Islet of Langerhans (tissue), 1 donor: ENCODE results near the gene ETV1.

Experiments
- FAIRE-seq: peaks from one replicate; lab custom pipeline; 2011; peaks lifted over from hg19 to GRCh38; lab: Jason Lieb, UNC

ETV1 gene

GRCh38 chr7:13986208-13986607 is 3.3 kb downstream of the ETV1 start:
- no peak for FAIRE-seq

GRCh38 chr7:13984831-13985685 is 4.4 kb downstream of the ETV1 start:
- FAIRE-seq, result peak; percentile 72

DNA sequence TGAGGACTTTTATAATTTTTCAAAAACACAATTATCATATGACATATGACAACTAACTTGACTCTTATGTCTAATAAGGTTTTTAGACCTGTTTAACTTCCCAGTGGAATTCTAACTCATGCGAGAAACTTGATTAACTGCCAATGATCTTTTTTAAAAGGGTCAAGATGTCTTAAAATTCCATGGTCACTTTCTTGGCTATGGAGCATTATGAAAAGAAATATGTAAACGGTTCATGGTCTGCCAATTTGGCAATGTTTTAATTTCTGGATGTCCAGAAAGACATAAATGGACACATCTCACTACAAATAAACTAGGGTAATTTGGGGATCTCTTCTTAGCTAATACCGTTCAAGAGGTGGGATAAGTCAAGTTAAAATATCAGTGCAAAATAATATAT is 5.4 kb downstream of the ETV1 start:
- peak; percentile 85 for FAIRE-seq

DNA sequence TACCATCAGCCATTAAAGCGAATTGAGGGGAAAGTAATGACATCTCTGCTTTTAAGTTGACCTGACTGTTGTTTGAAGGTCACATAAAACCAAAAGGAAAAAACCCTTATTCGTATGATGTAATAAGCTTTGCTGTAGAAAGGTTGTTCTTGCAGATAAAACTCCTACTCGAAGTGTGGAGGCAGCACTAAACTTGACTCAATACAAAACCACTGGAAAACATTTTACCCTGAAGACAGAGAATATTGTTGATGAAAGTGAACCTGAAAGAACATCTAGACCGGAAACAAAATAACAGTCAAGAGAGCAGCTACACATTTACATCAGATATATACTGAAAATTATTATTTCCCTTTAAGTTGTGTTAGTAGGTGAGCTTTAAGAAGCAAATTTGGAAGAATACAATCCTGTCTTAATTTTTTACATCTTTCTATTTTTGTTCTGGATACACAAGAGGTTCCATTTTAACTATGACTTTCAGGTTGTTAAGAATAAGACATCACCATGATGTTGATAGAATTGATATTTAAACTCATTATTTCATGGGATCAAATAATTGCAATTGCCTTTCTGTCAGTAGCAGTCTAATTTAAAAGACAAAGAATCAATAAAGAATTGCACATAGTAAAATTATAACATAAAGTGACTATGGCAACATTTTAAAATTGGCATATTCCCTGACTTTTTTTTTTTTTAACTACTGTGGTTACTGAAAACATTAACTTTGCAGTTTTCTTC is 6.4 kb downstream of the ETV1 start:
- peak; percentile 81 for FAIRE-seq

DNA sequence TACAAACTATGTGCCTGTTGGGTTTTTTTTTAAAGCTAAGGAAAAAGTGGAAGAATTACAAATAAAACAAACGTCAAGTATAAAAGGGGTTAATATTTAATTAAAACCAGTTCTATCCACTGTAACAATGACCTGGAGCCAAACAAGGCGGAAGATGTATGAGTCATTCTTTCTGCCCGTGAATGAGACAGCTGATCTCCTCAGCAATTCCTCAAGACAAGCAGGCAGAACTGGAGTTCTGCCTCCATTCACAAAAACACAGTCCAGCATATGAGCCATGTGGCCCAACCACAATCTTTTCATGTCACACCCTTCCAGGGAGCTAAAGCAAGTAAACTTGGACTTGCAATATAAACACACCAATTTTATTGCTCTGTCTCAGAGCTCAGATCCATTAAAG is 8.4 kb downstream of the ETV1 start:
- FAIRE-seq, result no peak

DNA sequence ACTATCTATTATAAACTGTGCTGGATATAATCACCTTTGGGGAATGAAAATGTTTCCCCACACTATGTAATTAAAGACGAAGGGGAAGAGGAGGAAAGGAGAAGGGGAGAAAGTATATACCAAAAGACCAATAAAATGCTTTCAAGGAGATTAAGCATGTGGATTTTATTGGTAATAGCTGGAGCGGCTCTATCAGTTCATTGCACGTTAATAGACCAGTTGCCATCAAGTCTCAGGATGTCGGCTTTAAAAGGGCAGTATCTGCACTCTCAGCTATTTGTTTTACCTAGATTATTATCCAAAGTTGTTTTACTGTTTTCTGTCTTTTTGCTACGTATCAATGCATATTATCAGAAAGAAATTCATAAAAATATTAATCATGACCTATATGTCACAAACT is 9.0 kb downstream of the ETV1 start:
- FAIRE-seq, result no peak

DNA sequence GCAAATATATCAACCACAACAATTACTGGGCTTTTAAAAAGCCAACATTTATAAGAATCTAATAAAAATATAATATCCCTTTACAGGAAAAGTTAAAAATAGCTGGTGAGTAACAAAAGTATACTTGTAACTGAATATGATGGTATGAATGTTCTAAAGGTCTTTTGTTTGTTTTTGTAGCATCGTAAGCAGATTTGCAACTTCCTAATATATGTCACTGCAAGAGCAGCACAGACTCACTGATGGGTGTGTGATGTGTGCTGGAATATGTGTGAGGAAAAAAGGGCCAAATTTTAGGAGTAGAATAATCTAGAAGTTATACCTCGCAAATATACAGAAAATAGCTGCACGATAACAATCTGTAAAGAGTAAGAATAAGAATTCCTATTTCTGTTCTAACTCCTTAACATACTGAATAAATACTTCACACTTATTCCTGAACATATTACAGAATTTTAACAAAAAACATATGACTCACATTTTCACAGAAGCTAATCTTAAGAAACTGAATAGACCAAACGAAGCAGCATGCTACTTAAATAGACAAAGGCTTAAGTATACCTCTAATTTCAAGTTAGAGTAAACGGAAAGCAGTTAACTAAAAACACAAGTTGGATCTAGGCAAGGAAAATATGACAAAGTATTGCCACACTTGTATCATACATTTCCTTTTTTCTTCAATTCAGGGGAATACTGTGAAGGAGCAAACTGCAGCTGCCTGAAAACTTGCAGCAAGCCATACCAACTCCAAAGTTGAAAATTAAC is 9.6 kb downstream of the ETV1 start:
- peak; percentile 55 for FAIRE-seq

- FAIRE-seq, result no peak
These were observed 12.9 kb downstream of the ETV1 start for GRCh38 chr7:13976594-13976993.

- FAIRE-seq, result no peak
These were observed 24.4 kb downstream of the ETV1 start for GRCh38 chr7:13965077-13965476.

DNA sequence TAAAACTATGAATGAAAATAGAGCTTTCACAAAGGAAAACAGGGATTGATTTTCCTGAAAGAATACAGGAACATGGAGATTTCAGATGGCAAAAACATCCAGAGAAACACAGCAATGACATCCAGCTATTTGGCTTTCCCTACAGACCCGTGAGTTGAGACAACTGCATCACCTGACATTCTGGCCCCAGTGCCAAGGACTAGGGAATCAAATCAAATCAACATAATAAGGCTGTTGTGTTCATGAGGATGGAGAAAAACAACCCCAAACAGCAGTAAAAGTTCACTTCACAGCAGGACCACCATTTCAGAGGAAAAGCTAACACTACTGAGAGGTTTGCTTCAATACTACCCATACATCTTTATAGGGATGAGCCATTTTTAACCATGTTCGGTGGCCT is 25.5 kb downstream of the ETV1 start:
- FAIRE-seq, result no peak

DNA sequence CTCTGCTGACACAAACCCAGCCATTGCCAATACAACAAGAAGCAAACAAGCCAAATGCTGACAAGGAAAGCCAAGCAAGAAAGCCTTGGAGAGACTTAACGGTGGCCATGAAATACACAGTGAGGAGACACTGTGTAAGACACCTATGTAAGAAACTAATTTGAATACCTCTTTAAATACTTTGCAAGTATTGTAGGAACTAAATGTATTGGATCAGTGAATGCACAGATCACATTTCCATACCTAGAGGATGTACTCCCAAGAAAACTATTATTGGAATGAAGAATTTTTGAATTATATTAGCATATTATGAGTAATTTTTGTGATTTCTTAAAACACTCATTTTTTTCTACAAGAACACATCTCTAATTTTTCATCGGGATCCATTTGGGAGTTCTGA is 34.0 kb downstream of the ETV1 start:
- no peak for FAIRE-seq

- no peak for FAIRE-seq
These were observed 36.1 kb downstream of the ETV1 start for GRCh38 chr7:13953368-13953767.

GRCh38 chr7:13952921-13953320 is 36.5 kb downstream of the ETV1 start:
- no peak for FAIRE-seq

DNA sequence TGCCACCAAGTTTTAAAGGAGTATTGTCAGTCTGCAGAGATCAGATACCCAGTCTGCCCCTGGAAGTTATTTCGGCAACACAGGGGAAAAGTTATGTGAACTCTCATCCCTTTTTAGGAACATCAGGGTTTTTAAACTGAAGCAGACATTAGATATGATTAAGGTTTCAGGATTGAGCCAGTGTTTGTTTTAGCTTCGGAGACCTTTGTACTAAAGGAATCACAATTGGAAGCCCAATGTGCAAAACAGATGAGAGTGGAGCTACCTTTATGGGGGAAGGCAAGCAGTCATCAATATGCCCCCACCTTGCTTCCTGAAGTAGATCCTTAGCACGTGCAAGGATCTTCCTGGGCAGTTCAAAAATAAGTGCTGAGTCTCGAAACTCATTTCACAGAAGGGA is 39.5 kb downstream of the ETV1 start:
- FAIRE-seq, result no peak

GRCh38 chr7:13949445-13949844 is 40.0 kb downstream of the ETV1 start:
- peak; percentile 33 for FAIRE-seq

GRCh38 chr7:13948019-13948801 is 41.3 kb downstream of the ETV1 start:
- no peak for FAIRE-seq

DNA sequence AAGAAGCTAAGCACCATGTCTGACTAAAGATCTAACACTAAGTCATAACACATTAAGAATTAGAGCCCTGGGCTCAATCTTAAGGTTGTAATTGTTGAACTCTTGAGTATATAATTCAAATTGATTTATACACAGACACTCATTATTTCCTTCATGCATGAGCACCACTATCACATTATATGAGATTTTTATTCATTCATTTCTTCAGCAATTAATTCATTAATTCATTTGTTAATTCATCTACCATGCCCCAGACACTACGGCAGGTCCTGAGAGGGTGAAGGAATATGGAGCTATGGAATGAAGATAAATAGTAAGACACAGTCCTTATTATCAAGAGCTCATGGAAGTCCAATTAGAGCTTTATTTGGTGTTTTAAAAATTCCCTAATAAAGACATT is 41.9 kb downstream of the ETV1 start:
- FAIRE-seq, result peak; percentile 13

- FAIRE-seq, result no peak
These were observed 43.3 kb downstream of the ETV1 start for GRCh38 chr7:13946181-13946580.

DNA sequence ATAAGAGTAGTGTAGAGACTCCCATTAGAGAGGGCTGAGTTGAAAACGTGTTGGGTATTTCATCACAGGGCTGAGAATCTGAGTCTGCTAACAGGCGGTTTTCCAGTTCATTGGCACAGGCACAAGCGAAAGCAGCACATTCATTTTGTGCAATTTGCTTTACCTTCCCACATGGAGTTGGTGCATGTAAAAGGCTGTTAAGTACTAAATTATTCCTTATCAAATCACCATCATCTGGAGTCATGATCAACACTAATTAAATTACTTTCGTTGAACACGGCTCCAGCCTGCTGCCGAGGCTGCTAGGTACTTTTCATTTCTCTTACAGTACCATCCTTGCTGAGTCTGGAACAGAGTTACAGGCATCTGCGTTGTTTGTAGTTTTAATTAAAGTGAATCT is 43.8 kb downstream of the ETV1 start:
- peak; percentile 96 for FAIRE-seq

DNA sequence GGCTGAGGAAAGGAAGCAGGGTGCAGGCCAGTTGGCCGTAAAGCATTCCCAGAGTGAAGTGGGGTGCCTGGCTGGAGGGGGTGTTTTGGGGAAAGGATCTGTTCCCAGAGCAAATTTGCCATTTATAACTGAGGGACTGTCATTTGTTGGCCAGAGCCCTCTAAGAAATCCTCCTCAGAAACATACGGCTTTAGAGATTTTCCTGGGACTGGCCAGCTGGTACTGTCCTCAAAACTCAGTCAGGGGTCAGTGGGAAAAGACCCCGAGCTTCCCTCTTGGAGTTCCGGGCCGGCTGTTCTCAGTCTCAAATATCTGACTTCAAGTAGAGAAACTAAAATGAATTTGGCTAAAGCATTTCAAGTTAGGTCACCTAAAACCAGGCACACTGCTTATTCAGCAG is 55.9 kb downstream of the ETV1 start:
- no peak for FAIRE-seq

- no peak for FAIRE-seq
These were observed 56.4 kb downstream of the ETV1 start for GRCh38 chr7:13933091-13933490.

DNA sequence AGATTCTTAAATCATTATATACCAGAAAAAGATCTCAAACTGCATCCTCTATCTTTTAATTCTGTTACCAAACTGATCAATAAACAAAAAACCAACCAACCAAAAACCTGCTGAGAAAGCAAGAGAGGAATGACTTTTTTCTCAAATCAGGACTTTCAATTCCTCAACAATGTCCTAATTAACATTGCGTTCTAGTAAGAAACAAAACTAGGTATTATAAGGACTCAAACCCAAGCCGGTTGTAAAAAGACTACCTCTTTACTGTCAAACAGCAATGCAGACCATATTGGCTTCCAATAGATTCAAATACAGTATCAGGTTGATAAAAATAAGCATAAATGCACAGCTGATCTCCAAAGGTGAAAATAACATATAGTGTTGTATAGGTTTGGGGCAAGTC is 57.3 kb downstream of the ETV1 start:
- FAIRE-seq, result no peak
